ENCODE measurements around the gene KPNA2.
"Not testable (repeated sequence)": the region's sequence is repeated elsewhere in the genome, so short reads cannot be mapped to it uniquely, and the experiment has no call there.

Gene KPNA2

DNA sequence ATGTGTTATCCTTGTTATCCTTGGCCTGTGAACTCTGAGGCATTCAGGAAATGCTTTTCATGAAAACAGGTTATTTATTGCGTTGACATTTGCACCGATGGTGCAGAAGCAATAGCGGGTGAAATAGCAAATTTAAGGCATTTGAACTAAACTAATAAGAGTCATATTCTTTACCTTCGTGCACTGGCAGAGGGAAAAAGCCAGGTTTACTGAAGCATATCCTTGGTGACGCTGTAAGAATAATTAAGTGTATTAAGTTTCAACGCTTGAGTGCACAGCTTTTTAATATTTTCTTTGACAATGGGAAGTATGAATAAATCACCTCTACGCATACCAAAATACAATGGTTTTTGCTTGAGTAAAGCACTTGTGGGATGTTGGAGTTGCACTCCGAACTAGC lies 13.6 kb upstream of the KPNA2 start:
- H3K4me3 ChIP-seq (ENCODE audit: low read depth, low read length) = no peak overlapping the region
- TF ChIP-seq, protein P1, sequence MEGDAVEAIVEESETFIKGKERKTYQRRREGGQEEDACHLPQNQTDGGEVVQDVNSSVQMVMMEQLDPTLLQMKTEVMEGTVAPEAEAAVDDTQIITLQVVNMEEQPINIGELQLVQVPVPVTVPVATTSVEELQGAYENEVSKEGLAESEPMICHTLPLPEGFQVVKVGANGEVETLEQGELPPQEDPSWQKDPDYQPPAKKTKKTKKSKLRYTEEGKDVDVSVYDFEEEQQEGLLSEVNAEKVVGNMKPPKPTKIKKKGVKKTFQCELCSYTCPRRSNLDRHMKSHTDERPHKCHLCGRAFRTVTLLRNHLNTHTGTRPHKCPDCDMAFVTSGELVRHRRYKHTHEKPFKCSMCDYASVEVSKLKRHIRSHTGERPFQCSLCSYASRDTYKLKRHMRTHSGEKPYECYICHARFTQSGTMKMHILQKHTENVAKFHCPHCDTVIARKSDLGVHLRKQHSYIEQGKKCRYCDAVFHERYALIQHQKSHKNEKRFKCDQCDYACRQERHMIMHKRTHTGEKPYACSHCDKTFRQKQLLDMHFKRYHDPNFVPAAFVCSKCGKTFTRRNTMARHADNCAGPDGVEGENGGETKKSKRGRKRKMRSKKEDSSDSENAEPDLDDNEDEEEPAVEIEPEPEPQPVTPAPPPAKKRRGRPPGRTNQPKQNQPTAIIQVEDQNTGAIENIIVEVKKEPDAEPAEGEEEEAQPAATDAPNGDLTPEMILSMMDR (IDR thresholded peaks at IDR 0.05; ENCODE audit: borderline replicate concordance, insufficient read depth, low read depth, low read length) = no peak

DNA sequence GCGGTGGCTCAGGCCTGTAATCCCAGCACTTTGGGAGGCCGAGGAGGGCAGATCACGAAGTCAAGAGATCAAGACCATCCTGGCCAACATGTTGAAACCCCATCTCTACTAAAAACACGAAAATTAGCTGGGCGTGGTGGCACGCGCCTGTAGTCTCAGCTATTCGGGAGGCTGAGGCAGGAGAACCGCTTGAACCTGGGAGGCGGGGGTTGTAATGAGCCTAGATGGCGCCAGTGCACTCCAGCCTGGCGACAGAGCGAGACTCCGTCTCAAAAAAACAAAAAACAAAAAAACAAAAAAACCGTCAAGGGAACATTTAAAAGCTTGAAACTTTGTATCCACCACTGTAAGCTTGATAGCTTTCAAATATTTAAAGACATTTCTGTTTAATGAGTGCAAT lies 13.0 kb upstream of the KPNA2 start:
- not testable (repeated sequence) for H3K4me3 ChIP-seq (ENCODE audit: low read depth, low read length)

DNA sequence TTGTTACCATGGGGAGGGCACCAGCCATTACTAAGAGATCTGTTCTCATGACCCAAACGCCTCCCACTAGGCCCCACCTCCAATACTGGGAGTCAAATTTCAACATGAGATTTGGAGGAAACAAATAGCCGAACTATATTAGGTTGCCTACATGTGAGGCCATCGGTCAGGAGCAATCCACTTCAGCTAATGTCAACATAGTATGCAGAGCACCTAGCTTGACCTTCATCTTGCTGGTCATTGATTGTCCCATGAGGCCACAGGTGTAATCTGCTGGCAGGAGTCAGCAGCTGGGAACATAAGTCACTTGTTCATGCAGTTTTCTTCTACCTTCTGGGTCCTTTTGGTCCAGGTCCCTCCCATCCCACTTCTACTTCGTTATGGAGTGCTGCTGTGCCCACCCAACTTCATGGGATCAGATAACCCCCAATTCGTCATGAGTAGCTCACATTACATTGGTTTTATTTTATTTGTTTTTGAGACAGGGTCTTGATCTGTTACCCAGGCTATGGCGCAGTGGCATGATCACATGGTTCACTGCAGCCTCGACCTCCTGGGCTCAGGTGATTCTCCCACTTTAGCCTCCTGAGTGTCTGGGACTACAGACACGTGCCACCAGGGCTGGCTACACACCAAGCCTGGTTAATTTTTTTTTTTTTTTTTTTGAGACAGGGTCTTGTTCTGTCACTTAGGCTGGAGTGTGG lies 5.9 kb upstream of the KPNA2 start:
- H3K4me3 ChIP-seq (ENCODE audit: low read depth, low read length) = no peak overlapping the region
- TF ChIP-seq, protein P1 (IDR thresholded peaks at IDR 0.05; ENCODE audit: borderline replicate concordance, insufficient read depth, low read depth, low read length) = no peak

DNA sequence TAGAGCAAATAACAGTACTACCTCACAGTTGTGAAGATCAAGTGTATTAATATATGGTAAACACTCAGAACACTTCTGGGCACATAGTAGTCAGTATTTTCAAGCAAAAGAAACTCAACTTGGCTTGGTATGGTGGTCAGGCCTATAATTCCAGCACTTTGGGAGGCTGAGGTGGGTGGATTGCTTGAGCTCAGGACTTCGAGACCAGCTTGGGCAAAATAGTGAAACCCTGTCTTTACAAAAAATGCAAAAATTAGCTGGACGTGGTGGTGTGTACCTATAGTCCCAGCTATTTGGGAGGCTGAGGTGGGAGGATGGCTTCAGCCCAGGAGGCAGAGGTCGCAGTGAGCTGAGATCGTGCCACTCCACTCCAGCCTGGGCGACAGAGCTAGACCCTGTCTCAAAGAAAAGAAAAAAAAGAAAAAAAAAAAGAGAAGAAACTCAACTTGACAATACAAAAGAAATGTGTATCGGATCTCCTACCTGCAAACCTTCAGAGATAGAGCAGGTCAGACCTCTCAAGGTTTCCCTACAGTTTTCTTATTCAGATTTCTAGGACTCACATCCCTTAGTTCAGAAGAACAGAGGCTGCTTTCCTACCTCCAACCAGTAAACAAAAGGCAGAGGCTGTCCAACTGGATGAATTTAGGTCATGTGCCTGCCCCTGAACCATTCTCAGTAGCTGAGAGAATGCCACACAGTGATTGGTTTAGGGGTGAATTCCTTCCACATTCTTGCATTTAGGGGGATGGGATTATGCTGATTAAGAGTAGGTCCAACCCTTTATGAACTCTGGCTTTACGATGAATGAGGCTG lies 1.7 kb upstream of the KPNA2 start:
- TF ChIP-seq, protein P1 (IDR thresholded peaks at IDR 0.05; ENCODE audit: borderline replicate concordance, insufficient read depth, low read depth, low read length) = no peak
- H3K4me3 ChIP-seq (ENCODE audit: low read depth, low read length) = no peak overlapping the region

DNA sequence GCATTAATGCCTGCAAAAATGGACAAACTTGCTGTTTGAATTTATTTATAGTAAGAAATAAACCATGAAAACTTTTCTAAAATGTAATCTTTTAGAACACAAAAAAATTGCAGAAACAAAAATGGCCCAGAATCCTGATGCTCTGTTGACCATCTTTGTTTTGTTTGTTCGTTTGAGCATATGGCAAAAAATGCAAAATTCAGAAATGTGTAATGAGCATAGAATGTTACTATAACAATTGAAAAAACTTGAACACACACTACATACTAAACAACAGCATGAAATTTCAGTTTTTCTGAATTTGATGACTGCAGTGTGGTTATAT lies 1.1 kb upstream of the KPNA2 start:
- TF ChIP-seq, protein P1 (IDR thresholded peaks at IDR 0.05; ENCODE audit: borderline replicate concordance, insufficient read depth, low read depth, low read length) = no peak
- H3K4me3 ChIP-seq (ENCODE audit: low read depth, low read length) = no peak overlapping the region

DNA sequence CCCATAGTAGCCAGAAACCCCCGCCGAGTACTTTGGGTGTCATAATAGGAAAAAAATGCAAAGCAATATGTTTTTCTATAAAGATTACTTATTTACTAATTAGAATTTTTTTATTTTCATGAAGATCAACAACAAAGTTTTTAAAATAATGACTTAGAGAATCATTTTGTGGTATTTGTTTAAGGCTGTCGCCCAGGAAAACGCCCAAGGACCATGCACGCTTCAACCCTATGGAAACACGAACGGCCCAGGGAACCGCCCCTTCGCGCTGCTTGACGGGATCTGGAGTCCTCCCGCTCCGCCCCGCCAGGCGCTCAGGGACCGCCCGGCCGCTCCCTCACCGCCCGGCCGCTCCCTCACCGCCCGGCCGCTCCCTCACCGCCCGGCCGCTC lies 408 bp upstream of the KPNA2 start:
- H3K4me3 ChIP-seq (ENCODE audit: low read depth, low read length) = peak overlapping the region; percentile 6
- TF ChIP-seq, protein P1 (IDR thresholded peaks at IDR 0.05; ENCODE audit: borderline replicate concordance, insufficient read depth, low read depth, low read length) = no peak

DNA sequence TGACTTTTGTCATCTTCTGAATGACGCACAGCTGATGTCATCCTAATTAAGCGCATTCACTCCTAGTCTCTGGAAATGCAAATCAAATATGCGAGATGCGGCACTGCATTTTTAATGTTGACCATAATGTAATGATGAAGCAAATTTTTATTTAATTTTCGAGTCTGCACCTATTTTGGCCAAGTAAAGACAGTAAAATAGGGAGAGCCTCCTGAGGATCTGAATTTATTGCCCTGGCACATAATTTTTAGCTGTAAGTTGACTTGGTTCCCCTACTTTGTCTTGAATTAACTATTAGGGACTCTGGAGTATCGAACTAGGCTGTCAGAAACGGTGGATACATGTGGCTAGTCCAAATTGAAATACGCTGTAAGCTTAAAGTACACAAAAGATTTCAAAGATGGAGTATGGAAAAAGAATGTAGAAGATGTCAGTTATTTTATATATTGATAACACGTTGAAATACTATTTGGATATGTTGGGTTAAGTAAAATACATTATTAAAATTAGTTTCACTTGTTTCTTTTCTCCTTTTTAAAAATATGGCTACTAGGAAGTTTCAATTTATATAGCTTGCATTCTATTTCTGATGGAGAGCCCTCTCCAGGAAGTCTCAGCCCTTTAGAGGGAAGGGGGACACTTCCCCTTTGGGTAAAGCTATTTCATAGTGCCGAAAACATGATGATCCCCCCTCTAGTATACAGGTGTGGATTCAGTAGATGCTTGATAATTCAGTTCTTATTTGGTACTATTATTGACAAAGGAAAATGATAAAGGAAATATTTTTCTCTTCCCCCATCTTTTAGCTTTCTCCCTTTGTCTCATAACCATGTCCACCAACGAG lies 991 bp downstream of the KPNA2 start:
- peak overlapping the region; percentile 94 for H3K4me3 ChIP-seq (ENCODE audit: low read depth, low read length)
- TF ChIP-seq, protein P1 (IDR thresholded peaks at IDR 0.05; ENCODE audit: borderline replicate concordance, insufficient read depth, low read depth, low read length) = no peak
